Thoracic aorta (tissue), 2 donors: Measurements from ENCODE around the gene EPHA4. TPM values are rescaled to one million over a fixed set of nuclear protein-coding genes. Genes with fewer than 3 reads are reported as not detected.

Source experiments
- ATAC-seq: fragments of 150-250 bp; one replicate; pipeline ENCODE4 v1.8.0; 2017; ENCODE audit warnings: low read depth; ENCODE audit not compliant: insufficient number of reproducible peaks, low FRiP score
- DNase-seq: peaks from one replicate; pipeline ENCODE4 v3.0.0-alpha.2; 2020; ENCODE audit warnings: low spot score
- H3K27ac ChIP-seq, 2 donors: fragments of 200-600 bp; sonication (generic); 1 replicate in 1 of 2; 2 replicates in 1 of 2; pipeline ENCODE4 v1.5.1; 2016; ENCODE audit warnings: mild to moderate bottlenecking in 2 of 2, moderate library complexity in 2 of 2
- H3K27me3 ChIP-seq: fragments of 200-600 bp; sonication (generic); replicated peaks from 2 replicates; pipeline ENCODE4 v1.6.0; 2016; ENCODE audit warnings: mild to moderate bottlenecking; ENCODE audit not compliant: insufficient read depth
- H3K36me3 ChIP-seq: fragments of 200-600 bp; sonication (generic); one replicate; pipeline ENCODE4 v1.5.1; 2016
- H3K4me1 ChIP-seq, 2 donors: fragments of 200-600 bp; sonication (generic); 1 replicate in 1 of 2; 2 replicates in 1 of 2; pipeline versions ENCODE4 v1.5.1 to v1.6.0; 2016; ENCODE audit warnings: low read depth in 2 of 2, mild to moderate bottlenecking in 1 of 2; ENCODE audit not compliant: control insufficient read depth in 1 of 2
- H3K4me3 ChIP-seq: fragments of 200-600 bp; sonication (generic); 2 replicates; pipeline ENCODE4 v1.5.1; 2016; ENCODE audit warnings: mild to moderate bottlenecking
- H3K9me3 ChIP-seq: fragments of 200-600 bp; sonication (generic); 2 replicates; pipeline ENCODE4 v1.5.1; 2016
- CTCF ChIP-seq: fragments of 200-600 bp; sonication (generic); IDR thresholded peaks from one replicate; pipeline ENCODE4 v1.5.1; 2019; ENCODE audit warnings: antibody characterized with exemption
- total RNA-seq, 2 donors: library from RNA; depleted of rRNA; stranded (reverse); fragments of >200 nt; gene quantifications; one replicate each; pipeline versions ENCODE4 v1.1.0 to v1.2.3, GENCODE V29; 2016

The EPHA4 gene
- total RNA-seq, 2 donors from 2014 or later: 20.4 to 53.3 TPM

- Histone ChIP-seq H3K27ac (no peak overlapping the region), H3K27me3 (no peaks in the 10 kb centered on the region), H3K36me3 (no peaks in the 10 kb centered on the region), H3K4me3 (no peak overlapping the region), H3K9me3 (no peaks in the 10 kb centered on the region), H3K4me1 (peaks cover 13 to 46% of the 10 kb centered on the region in 2 donors)
- DNase-seq: no peak
- no peak for ATAC-seq
- no peak for TF ChIP-seq CTCF
These were observed 103.8 kb downstream of the EPHA4 start for GRCh38 chr2:221468317-221468716.

- Histone ChIP-seq H3K27ac (peak overlapping the region in 1 of 2 donors; percentile 20), H3K36me3 (no peaks in the 10 kb centered on the region), H3K4me1 (peaks cover 13 to 46% of the 10 kb centered on the region in 2 donors), H3K27me3 (no peaks in the 10 kb centered on the region), H3K9me3 (no peaks in the 10 kb centered on the region), H3K4me3 (no peak overlapping the region)
- peak; percentile 74 for ATAC-seq
- DNase-seq: no peak
- TF ChIP-seq CTCF: no peak
These were observed 104.5 kb downstream of the EPHA4 start for GRCh38 chr2:221467610-221468009.

GRCh38 chr2:221466744-221467143 is 105.4 kb downstream of the EPHA4 start:
- H3K9me3 ChIP-seq: no peaks in the 10 kb centered on the region
- no peaks in the 10 kb centered on the region for H3K36me3 ChIP-seq
- ATAC-seq (no peak), DNase-seq (no peak)
- peaks cover 13 to 42% of the 10 kb centered on the region in 2 donors for H3K4me1 ChIP-seq
- H3K27me3 ChIP-seq: no peaks in the 10 kb centered on the region
- no peak for TF ChIP-seq CTCF
- peak overlapping the region in 1 of 2 donors; percentile 11 for H3K27ac ChIP-seq
- H3K4me3 ChIP-seq: no peak overlapping the region

- no peak for TF ChIP-seq CTCF
- Histone ChIP-seq H3K27ac (no peak overlapping the region), H3K36me3 (no peaks in the 10 kb centered on the region), H3K9me3 (no peaks in the 10 kb centered on the region), H3K27me3 (no peaks in the 10 kb centered on the region), H3K4me1 (peaks cover 13 to 42% of the 10 kb centered on the region in 2 donors), H3K4me3 (no peak overlapping the region)
- ATAC-seq (no peak), DNase-seq (no peak)
These were observed 106.3 kb downstream of the EPHA4 start for GRCh38 chr2:221465776-221466175.

- no peak for ATAC-seq
- Histone ChIP-seq H3K9me3 (no peaks in the 10 kb centered on the region), H3K36me3 (no peaks in the 10 kb centered on the region), H3K27me3 (no peaks in the 10 kb centered on the region), H3K4me3 (no peak overlapping the region), H3K4me1 (peaks cover 13 to 39% of the 10 kb centered on the region in 2 donors), H3K27ac (no peak overlapping the region)
- DNase-seq: no peak
- no peak for TF ChIP-seq CTCF
These were observed 107.1 kb downstream of the EPHA4 start for GRCh38 chr2:221464971-221465370.
